Measurements from ENCODE around the gene CIB4. TPM values are rescaled to one million over a fixed set of nuclear protein-coding genes. Genes with fewer than 3 reads are reported as not detected.
A peak's percentile ranks its signal among the peaks of the same experiment; 100 is the strongest.

Gene CIB4
- total and polyA plus RNA-seq, 2 experiments from 2014 or later: not detected

GRCh38 chr2:26559556-26559955, 81.6 kb downstream of the CIB4 start:
- no peaks in the 10 kb centered on the region for H3K9me2 ChIP-seq (replicated peaks; ENCODE audit: insufficient read depth)
- no peak overlapping the region for H3K27ac ChIP-seq
- no peaks in the 10 kb centered on the region for H3K4me1 ChIP-seq (ENCODE audit: insufficient read depth)
- WGBS (ENCODE audit: low lambda C conversion rate, missing lambda C conversion rate): 68% methylated on average over 2 of the region's 2 CpGs
- no peak overlapping the region for H2AFZ ChIP-seq
- no peaks in the 10 kb centered on the region for H4K20me1 ChIP-seq (ENCODE audit: insufficient read depth, poor library complexity, severe bottlenecking)
- H3K27me3 ChIP-seq: peaks cover 26% of the 10 kb centered on the region
- H3K4me2 ChIP-seq: no peak overlapping the region
- no peaks in the 10 kb centered on the region for H3K9me3 ChIP-seq (ENCODE audit: low read depth)
- DNase-seq (ENCODE audit: low spot score): no peak
- no peaks in the 10 kb centered on the region for H3K79me2 ChIP-seq
- H3K4me3 ChIP-seq: no peak overlapping the region
- no peak for TF ChIP-seq EZH2 (IDR thresholded peaks at IDR 0.05; ENCODE audit: borderline replicate concordance)
- no peak for TF ChIP-seq CTCF (IDR thresholded peaks at IDR 0.05; ENCODE audit: poor library complexity)
- TF ChIP-seq EZH2phosphoT487 (IDR thresholded peaks at IDR 0.05; ENCODE audit: low read depth, severe bottlenecking, unreplicated experiment): no peak
- no peaks in the 10 kb centered on the region for H3K36me3 ChIP-seq (replicated peaks; ENCODE audit: insufficient read depth, low read depth)

- Histone ChIP-seq H3K9me3 (ENCODE audit: low read depth) (no peaks in the 10 kb centered on the region), H3K9me2 (replicated peaks; ENCODE audit: insufficient read depth) (no peaks in the 10 kb centered on the region), H2AFZ (no peak overlapping the region), H4K20me1 (ENCODE audit: insufficient read depth, poor library complexity, severe bottlenecking) (no peaks in the 10 kb centered on the region), H3K4me2 (no peak overlapping the region), H3K27me3 (peaks cover 22% of the 10 kb centered on the region), H3K4me3 (no peak overlapping the region), H3K36me3 (replicated peaks; ENCODE audit: insufficient read depth, low read depth) (no peaks in the 10 kb centered on the region), H3K4me1 (ENCODE audit: insufficient read depth) (no peaks in the 10 kb centered on the region), H3K79me2 (no peaks in the 10 kb centered on the region), H3K27ac (no peak overlapping the region)
- no peak for DNase-seq (ENCODE audit: low spot score)
- WGBS (ENCODE audit: low lambda C conversion rate, missing lambda C conversion rate): 78% methylated on average over 3 of the region's 3 CpGs
- no peak for TF ChIP-seq CTCF (IDR thresholded peaks at IDR 0.05; ENCODE audit: poor library complexity)
- no peak for TF ChIP-seq EZH2 (IDR thresholded peaks at IDR 0.05; ENCODE audit: borderline replicate concordance)
- no peak for TF ChIP-seq EZH2phosphoT487 (IDR thresholded peaks at IDR 0.05; ENCODE audit: low read depth, severe bottlenecking, unreplicated experiment)
Observed at GRCh38 chr2:26559044-26559405, 82.1 kb downstream of the CIB4 start.

GRCh38 chr2:26558271-26559043, 82.7 kb downstream of the CIB4 start:
- TF ChIP-seq EZH2 (IDR thresholded peaks at IDR 0.05; ENCODE audit: borderline replicate concordance): no peak
- no peak for TF ChIP-seq CTCF (IDR thresholded peaks at IDR 0.05; ENCODE audit: poor library complexity)
- no peak for TF ChIP-seq EZH2phosphoT487 (IDR thresholded peaks at IDR 0.05; ENCODE audit: low read depth, severe bottlenecking, unreplicated experiment)
- Histone ChIP-seq H3K27me3 (peaks cover 22% of the 10 kb centered on the region), H3K4me2 (no peak overlapping the region), H3K36me3 (replicated peaks; ENCODE audit: insufficient read depth, low read depth) (no peaks in the 10 kb centered on the region), H3K4me3 (no peak overlapping the region), H3K4me1 (ENCODE audit: insufficient read depth) (no peaks in the 10 kb centered on the region), H3K9me2 (replicated peaks; ENCODE audit: insufficient read depth) (no peaks in the 10 kb centered on the region), H2AFZ (no peak overlapping the region), H4K20me1 (ENCODE audit: insufficient read depth, poor library complexity, severe bottlenecking) (no peaks in the 10 kb centered on the region), H3K79me2 (no peaks in the 10 kb centered on the region), H3K9me3 (ENCODE audit: low read depth) (no peaks in the 10 kb centered on the region), H3K27ac (no peak overlapping the region)
- DNase-seq (ENCODE audit: low spot score): peak; percentile 26
- 51% methylated on average over 23 of the region's 27 CpGs for WGBS (ENCODE audit: low lambda C conversion rate, missing lambda C conversion rate)

Measured in hepatocyte (in vitro differentiated cells).